ENCODE measurements around the gene SCUBE1.

SCUBE1 gene

DNA sequence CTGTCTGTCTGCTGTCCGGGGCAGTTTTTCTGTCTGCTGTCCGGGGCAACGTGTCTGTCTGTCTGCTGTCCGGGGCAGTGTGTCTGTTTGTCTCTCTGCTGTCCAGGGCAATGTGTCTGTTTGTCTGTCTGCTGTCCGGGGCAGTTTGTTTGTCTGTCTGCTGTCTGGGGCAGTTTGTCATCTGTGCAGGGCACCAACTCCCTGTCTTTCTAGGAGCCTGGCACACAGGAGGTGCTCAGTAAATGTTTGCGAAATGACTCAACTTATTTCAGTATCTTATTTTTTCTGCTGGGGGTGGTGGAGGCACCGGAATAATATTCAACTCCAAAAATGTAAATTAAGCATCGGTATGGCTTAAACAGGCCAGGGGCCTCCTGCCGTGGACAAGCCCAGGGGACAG, 144.2 kb downstream of the SCUBE1 start:
- no peak for DNase-seq (ENCODE audit: low read depth)

DNA sequence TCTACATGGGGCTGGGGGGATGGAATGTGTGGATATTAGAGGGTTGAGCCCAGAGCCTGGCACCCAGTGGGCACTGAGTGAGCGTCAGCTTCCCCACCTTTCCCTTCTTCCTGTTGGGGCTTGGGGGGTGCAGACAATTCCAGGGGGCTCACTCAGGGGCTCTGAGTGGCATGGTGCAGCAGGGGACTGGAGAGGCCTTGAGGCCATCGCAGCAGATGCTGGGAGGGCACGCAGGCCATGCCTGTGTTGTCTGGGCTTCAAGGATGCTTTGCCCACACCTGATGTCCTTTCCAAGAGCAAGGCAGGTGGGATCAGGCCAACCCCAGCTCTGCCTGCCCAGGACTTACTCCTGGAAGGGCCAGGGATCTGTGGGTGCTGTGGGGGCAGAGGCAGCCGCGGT, 145.0 kb downstream of the SCUBE1 start:
- DNase-seq (ENCODE audit: low read depth): no peak

DNA sequence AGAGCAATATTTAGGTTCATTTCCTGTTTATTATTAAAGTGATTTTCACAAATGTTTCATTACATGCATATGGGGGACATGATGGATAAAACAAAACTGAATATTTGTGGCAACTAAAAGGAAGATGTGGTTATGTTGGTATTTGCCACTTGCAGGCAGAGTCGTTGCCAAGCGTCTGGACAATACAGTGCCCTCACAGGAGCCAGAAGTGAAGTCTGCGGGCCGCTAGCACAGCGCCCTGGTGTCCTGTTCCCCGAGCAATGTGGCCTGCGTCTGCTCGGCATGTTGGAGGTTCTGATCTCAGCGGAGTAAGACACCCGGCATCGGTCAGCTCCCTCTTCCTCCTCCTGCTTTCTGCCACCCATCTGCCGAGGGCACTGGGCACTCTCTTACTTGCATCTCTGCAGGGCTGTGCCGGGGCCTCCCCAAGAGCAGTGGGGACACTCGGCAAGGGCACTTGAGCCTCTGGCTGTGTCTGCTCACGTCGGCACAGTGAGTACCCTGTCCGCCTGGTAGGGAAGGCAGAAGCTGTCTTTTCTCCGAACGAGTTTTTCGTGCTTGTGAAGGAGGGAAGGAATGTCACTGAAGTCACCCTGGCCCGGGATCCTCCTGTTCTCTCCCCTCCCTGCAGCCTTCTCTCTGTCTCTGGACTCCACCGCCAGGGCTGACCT, 145.8 kb downstream of the SCUBE1 start:
- DNase-seq (ENCODE audit: low read depth): no peak

DNA sequence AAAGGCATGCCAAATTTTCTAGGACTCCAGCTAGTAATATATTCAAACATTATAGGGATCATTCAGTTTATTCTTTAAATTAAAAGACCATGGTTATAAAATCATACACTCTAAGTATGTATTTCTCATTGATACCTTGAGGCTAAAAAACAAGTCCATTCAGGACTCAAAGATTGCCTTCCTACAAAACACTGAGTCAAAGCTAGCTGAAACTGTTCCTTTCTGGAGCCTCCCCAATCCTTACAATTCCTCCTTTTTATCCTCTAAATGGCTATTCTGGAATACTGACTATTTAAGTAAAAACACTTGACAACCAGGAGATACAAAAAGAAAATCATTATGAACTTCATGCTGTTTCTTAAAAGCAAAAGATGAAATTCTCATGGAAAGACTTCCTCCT, 151.3 kb downstream of the SCUBE1 start:
- no peak for DNase-seq (ENCODE audit: low read depth)

DNA sequence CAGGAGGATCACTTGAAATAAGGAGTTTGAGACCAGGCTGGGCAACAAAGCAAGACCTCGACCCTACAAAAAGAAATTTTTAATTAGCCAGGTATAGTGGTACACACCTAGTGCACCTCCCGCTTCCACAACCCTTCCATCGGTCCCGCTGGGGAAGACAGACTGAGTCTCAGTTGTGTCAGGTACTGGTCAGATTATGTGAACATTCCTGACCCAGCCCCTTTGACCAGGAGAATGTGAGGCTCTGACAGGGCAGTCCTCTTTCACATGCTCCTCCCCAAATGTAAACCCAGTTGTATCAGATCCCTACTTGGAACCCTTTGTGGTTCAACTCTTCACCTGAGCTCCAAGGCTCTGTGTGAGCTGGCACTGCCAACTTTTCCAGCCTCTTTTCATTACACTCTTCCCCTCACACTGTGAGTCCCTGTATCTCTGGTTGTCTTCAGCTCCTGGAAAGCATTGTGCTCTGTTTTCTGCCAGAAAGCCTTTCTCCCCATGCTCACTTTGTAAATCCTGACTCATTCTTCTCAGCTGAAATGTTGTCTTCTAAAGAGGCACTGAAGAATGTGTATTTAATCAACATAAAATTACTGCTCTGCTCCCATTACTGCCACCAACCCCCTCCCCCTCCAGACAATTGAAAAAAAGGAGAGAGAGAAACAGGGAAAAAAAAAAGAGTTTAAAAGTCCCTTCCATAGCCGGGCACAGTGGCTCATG, 154.2 kb downstream of the SCUBE1 start:
- no peak for DNase-seq (ENCODE audit: low read depth)

DNA sequence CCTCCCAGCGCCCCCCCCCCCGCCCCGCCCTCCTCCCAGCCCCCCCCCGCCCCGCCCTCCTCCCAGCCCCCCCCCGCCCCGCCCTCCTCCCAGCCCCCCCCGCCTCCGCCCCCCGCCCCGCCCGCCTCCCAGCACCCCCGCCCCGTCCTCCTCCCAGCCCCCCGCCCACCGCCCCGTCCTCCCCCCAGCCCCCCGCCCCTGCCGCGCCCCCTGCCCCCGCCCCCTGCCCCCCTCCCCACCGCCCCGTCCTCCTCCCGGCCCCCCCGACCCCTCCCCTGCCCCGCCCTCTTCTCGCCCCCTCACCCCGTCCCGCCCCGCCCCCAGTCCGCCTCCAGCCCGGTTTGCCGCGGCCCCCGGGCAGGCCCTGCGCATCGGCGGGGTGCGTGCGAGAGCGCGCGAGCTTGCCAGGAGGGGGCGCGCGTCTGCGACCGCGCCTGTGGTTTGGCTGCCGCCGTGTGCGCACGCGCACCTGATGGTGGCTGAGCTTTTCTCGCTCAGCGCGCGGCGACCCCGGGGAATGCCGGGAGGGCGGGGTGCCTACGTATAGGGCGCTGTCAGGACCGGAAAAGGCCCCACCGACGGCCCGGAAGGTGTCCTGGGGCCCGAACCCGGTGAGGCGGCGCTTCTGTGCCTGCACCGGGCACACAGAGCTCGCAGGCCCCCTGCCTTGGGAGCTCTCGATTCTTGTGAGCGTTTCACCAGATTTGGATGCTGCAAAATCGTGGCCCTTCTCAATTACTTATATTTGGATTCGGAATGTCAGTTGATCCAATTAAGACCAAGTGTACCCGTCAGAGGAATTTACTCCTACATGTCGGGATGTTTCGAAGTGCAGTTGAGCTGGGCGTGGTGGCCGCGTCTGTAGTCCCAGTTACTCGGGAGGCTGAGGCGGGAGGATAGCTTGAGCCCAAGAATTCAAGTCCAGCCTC, 155.7 kb downstream of the SCUBE1 start:
- peak; percentile 97 for DNase-seq (ENCODE audit: low read depth)

DNA sequence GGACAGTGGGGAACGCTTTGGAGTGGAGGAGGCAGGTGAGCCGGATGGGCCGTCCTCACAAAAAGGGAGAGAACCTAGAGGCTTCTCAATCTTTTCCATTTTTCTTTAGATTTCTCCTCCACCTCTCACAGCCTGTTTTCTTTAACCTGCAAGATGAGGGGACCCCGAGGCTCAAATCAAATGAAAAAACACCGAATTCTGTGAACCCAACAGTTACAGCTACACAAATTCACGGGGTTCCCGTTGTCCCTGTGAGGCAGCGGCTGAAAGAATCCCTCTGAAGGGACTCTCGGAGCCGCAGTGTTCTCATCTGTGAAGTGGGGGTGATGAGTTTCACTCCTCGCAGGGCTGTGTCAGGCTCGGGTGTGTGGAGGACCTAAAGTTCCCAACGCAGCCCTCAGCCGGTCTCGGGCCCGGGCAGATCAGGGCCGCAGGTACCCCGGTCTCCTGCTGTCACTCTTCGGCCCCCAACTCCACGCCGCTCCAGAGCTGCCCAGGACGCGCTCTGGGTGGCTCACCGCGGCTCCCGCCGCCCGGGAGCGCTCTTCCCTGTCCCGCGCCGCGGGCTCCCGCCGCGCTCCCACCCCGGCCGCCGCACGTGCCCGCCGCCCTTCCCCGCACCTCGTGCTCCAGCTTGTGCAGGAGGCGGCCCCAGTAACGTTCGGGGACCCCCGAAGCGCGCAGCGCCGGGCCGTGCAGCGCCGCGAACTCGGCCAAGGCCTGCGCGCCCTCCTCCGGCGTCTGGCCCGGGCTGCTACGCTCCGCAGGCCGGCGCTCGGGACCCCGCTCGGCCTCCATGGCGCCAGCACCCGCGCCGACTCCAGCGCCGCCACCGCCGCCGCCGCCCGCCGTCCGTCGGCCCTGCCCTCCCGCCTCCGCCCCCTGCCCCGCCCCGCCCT, 156.7 kb downstream of the SCUBE1 start, which contains the start of gene TTLL12:
Gene TTLL12 (minus strand): TSS at position 863 of the 899 bp plus-strand sequence. CDS start 65 bp downstream, at position 798.
- DNase-seq (ENCODE audit: low read depth): peak; percentile 58

DNA sequence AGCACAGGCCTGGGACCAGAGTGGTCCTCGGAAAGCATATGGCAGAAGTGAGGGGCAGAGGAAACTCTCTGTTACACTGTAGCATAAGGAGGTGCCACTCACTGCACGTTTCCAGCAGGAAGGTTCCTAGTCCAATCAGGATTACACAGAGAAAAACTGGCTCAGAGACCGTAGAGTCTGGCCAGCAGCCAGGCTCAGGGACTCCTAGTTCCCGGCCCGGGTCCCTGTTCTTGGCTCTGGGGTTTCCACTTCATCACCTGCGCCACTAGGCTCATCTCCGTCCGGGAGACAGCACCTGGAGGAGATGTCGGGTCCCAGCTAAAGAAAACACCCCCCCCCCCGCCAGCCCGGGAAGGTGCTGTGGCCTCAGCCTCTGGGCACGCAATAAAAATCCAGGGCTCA, 157.3 kb downstream of the SCUBE1 start:
- DNase-seq (ENCODE audit: low read depth): no peak

DNA sequence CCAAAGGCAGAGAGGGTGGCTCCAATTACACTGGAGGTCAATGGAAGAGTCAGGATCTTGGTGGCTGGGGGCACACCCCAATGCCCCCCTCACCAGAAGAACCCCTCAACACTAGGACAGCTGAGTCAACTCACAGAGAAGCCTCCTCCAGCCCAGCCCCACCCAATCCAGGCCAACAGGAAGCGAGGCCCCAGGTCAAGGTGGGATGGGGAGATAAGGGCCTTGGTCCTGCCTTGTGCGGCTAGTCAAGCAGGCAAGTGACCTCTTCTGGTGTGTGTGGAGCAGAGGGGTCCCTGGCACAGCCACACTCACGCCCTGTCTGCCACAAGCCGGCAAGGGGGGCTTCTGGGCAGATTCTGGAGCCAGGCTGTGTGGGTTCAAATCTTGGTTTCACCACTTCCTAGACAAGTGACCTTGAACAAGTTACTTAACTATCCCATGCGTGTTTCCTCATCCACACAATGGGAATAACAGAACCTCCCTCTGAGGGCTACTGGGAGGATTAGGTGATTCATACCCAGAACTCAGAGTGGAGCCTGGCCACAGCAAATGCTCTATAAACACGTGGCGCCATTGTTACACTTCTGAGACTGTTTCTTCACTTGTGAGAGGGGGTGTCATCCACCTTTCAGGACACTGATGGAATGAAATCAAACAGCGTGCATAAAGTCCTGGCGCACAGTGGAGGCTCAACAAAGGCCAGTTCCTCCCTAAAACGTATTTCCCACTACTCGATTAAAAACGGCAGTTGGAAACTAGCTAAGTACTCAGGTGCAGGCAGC, 159.5 kb downstream of the SCUBE1 start:
- DNase-seq (ENCODE audit: low read depth): no peak

DNA sequence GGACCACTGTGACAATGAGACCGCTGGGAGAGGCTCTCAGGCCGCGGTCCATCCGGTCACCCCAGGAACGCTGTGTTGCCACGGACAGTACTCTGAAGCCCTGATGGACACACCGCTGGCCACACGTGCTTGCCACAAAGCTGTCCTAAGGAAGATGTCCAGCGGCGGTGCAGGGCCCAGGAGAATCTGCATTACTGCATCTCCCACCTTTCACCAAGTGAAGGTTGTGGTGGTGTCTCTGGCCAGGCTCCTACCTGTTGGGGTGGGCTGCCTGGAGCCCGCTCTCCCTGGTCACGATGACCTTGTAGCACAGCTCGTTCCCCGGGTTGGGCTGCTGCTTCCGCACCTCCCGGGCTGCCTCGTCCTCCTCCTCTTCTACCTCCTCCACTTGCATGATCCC, 160.4 kb downstream of the SCUBE1 start:
- DNase-seq (ENCODE audit: low read depth): no peak

DNA sequence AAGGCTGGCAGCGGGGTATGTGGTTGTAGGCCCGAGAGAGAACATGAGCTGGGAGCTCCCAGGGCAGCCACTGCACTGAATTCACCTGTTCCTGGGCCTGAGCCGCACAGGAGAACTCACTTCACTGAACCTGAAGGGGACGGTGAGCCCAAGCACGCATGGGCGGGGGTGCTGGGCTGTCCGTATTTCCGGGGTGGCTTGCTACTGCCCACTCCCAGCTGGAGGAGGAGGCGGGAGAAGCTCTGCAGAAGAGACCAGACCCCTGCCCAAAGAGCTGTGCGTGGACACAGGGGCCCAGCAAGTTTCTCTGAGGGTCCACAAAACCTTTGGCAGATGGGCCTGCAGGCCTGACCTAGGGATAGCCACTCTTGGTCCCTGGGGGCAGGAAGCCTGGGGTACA, 161.1 kb downstream of the SCUBE1 start:
- no peak for DNase-seq (ENCODE audit: low read depth)

DNA sequence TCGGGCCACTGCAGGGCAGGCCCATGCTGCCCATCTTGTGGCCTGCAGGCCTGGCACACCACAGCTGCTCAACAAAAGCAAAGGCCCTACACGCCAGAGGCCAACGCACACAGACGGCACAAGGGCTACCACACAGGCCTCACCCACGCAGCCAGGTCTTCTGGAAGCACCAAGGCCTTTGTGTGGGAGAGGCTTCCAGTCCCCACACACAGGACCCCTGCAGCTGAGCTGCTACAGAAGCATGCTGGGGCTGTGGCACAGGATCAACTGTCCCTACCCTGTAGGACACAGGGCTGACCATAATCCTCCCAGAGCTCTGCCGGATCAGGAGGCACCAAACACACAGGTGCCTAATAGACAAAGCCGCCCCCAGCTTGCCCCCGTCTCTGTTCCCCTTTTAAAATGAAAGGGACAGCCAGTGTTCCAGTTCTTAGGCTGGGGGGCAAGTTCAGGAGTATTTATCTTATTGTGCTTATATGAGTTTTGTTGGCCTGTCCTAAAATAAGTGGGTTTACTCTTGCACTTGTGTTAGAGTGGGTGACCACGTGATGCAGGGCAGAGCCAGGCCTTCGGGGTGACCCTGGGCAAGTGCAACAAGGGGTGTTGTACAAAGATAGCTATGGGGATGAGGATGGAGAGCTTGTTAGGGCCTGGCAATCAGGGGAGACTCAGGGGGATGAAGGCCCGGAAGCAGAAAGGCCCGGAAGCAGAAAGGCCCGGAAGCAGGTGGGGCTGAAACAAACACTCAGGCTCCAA, 161.7 kb downstream of the SCUBE1 start:
- DNase-seq (ENCODE audit: low read depth): no peak

DNA sequence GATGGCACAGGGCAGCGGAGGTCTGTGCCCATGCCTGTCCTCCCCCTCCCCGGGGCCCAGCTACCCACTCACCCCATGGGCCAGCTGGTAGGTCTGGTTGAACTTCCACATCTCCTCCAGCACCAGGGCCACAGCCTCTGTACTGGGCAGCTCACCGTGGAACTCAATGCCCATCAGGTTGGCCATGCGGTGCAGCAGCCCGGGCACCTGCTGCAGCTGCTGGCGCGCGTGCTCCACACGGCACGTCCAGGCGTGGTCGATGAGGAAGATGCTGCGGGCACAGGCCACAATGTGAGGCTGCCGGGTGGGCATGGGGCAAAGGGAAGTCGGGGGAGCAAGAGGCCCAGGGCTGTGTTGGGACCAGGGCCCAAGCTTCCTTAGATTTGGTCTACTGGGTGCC, 162.5 kb downstream of the SCUBE1 start:
- no peak for DNase-seq (ENCODE audit: low read depth)

DNA sequence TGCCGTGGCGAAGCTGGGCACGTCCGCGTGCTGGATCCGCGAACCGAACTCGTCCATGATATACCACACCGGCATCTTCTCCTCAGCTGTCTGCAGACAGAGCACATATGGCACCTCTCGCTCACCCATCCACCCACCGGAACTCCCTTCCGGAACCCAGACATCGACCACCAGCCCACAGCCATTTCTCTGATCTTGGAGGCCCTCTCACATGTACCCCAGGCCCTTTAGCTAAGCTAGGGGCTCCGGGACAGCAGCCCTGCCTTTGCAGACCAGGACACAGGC, 163.3 kb downstream of the SCUBE1 start:
- DNase-seq (ENCODE audit: low read depth): no peak

DNA sequence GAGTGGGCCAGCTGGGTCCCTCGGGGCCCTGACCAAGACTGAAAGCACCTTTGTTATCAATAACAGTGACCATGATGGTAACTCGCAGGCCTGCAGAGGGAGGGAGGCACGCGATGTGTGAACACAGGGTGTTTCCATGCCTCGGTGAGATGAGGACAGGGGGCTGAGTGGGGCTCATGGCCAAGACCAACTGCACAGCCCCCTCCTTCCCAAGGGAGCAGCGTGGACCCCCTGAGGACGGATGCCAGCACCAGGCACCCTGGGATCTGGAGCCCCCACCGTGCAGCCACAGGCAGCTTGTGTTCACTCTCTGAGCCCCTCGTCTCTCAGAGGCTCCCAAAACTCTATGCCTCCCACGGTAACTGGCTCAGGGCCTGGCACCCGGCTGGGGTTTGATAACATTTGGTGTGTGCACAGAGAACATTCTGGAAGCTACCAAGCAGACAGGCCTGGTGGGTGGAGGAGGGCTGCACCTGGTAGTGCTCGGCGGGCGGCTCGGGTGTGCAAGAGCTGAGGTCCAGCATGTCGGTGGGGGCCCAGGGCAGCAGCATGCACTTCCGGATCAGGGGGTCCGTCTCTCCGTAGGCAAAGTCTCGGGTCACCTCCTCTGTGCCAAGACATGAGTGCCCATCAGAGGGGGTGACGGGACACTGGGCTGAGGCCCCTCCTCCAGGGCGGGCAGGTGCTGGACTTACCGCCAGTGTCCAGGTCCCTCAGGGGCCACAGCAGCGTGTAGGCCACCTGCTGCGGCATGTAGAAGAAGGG, 163.8 kb downstream of the SCUBE1 start:
- no peak for DNase-seq (ENCODE audit: low read depth)

DNA sequence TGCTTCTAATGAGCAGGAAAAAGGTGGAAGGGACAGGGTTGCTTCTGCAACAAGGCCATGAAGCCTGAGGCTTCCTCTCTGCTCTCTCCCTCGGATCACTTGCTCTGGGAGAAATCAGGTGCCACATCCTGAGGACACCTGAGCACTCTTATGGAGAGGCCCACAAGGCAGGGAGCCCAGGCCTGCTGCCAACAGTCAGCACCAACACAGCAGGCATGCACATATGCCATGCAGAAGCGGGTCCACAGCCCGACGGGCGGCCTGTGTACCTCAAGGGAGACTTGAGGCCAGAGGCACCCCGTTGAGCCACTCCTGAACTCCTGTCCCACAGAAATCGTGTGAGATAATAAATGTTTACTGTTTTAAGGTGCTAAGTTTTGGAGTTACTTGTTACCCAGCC, 165.7 kb downstream of the SCUBE1 start:
- DNase-seq (ENCODE audit: low read depth): no peak

DNA sequence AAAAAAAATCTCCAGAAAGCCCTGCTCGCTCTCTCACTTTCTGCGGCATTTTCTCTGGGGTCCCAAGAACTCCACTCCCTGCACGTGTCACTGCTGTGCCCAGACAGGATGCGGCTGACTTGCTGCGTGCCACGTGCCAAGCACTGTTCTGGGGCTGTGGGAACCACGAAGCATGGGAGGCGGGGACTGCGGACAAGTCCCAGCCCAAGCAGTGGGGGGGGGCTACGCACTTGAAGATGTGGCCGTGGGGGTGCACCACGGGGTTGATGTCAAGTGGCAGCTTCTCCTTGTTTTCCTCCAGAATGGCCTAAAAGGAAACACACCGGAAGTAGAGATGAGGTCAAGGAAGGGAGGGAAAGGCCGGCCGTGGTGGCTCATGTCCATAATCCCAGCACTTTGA, 167.1 kb downstream of the SCUBE1 start:
- DNase-seq (ENCODE audit: low read depth): no peak

DNA sequence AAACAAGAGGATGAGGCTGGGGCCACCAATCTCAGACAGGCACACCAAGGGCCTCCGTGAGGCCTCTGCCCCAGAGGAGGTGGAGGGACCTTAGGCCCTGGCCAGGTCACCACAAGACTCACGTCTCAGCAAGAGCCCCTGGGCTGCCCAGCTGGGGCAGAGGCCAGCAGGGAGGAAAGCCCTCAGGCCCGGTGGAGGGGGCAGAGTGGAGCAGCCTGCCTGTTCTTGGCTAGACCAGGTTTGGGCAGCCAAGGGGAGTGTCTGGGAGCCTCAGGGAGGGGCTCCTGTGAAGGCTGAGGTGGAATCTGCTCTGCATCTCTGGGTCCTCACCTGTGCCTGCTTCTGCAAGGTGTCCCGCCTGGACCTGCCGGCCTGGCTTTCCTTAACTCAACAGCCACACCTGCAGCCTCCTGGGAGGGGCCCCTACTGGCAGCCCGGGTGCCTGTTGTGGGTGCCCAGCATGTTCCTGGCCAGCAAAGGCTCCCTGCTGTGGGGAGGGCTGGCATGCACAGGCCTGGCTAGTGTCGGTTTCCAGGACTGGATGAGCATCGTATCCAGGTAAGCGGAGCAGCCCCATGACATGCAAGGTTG, 168.1 kb downstream of the SCUBE1 start:
- no peak for DNase-seq (ENCODE audit: low read depth)

All from activated T-helper 1 cell treated with Interleukin-2 at 50 U/mL for 16 hours (primary cell).